ENCODE results near the gene SPTAN1. TPM values are rescaled to one million over a fixed set of nuclear protein-coding genes. Genes with fewer than 3 reads are reported as not detected.
A peak's percentile ranks its signal among the peaks of the same experiment; 100 is the strongest.

Gene SPTAN1
- total and polyA plus RNA-seq, 3 donors from 2014 or later, result 299 to 665 (median 653) TPM

GRCh38 chr9:128624566-128624965 is 72.2 kb downstream of the SPTAN1 start:
- H3K4me1 ChIP-seq, result peaks cover 25% of the 10 kb centered on the region
- intact Hi-C loops (cut with DNase I; ENCODE audit: low total_unique reads), result no loop called here
- 90 to 96% methylated on average over 8 to 10 of the region's 10 CpGs for WGBS, 2 donors
- no peaks in the 10 kb centered on the region for H3K27me3 ChIP-seq
- H3K4me3 ChIP-seq, result no peak overlapping the region
- no peak for DNase-seq
- H3K36me3 ChIP-seq (ENCODE audit: low read depth, missing control alignments), result no peaks in the 10 kb centered on the region
- TF ChIP-seq CTCF (IDR thresholded peaks at IDR 0.05), result no peak
- TF ChIP-seq POLR2A (IDR thresholded peaks at IDR 0.05), result no peak
- peak overlapping the region in 1 of 2 donors; percentile 61 for H3K27ac ChIP-seq
- no peaks in the 10 kb centered on the region for H3K9me3 ChIP-seq

GRCh38 chr9:128625391-128626146 is 73.2 kb downstream of the SPTAN1 start:
- Histone ChIP-seq H3K4me1 (peaks cover 25% of the 10 kb centered on the region), H3K27ac (peak overlapping the region in 1 of 2 donors; percentile 61), H3K36me3 (ENCODE audit: low read depth, missing control alignments) (no peaks in the 10 kb centered on the region), H3K9me3 (no peaks in the 10 kb centered on the region), H3K4me3 (no peak overlapping the region), H3K27me3 (no peaks in the 10 kb centered on the region)
- intact Hi-C loops (cut with DNase I; ENCODE audit: low total_unique reads), result no loop called here
- DNase-seq, result peak; percentile 64
- TF ChIP-seq POLR2A (IDR thresholded peaks at IDR 0.05) (no peak), CTCF (IDR thresholded peaks at IDR 0.05) (no peak)
- WGBS, 2 donors, result 44 to 60% methylated on average over 13 to 20 of the region's 20 CpGs

- H3K4me3 ChIP-seq, result no peak overlapping the region
- intact Hi-C loops (cut with DNase I; ENCODE audit: low total_unique reads), result no loop called here
- TF ChIP-seq CTCF (IDR thresholded peaks at IDR 0.05) (no peak), POLR2A (IDR thresholded peaks at IDR 0.05) (no peak)
- no peaks in the 10 kb centered on the region for H3K36me3 ChIP-seq (ENCODE audit: low read depth, missing control alignments)
- no peak for DNase-seq
- H3K9me3 ChIP-seq, result no peaks in the 10 kb centered on the region
- H3K27me3 ChIP-seq, result no peaks in the 10 kb centered on the region
- 78 to 79% methylated on average over 15 to 16 of the region's 16 CpGs for WGBS, 2 donors
- H3K27ac ChIP-seq, result peak overlapping the region in 1 of 2 donors; percentile 61
- H3K4me1 ChIP-seq, result peaks cover 25% of the 10 kb centered on the region
Observed at GRCh38 chr9:128626181-128626580, 73.8 kb downstream of the SPTAN1 start.

GRCh38 chr9:128627127-128627715 is 74.8 kb downstream of the SPTAN1 start:
- TF ChIP-seq POLR2A (IDR thresholded peaks at IDR 0.05), result no peak
- no peak for TF ChIP-seq CTCF (IDR thresholded peaks at IDR 0.05)
- peaks cover 19% of the 10 kb centered on the region for H3K4me1 ChIP-seq
- no peaks in the 10 kb centered on the region for H3K27me3 ChIP-seq
- WGBS, 2 donors, result 92 to 97% methylated on average over 10 to 15 of the region's 15 CpGs
- DNase-seq, result no peak
- intact Hi-C loops (cut with DNase I; ENCODE audit: low total_unique reads), result no loop called here
- H3K4me3 ChIP-seq, result no peak overlapping the region
- H3K9me3 ChIP-seq, result no peaks in the 10 kb centered on the region
- H3K27ac ChIP-seq, result no peak overlapping the region
- H3K36me3 ChIP-seq (ENCODE audit: low read depth, missing control alignments), result no peaks in the 10 kb centered on the region

All from testis (tissue), 3 donors.